ENCODE results near the gene G3BP1.
A peak's percentile ranks its signal among the peaks of the same experiment; 100 is the strongest.

Gene G3BP1

DNA sequence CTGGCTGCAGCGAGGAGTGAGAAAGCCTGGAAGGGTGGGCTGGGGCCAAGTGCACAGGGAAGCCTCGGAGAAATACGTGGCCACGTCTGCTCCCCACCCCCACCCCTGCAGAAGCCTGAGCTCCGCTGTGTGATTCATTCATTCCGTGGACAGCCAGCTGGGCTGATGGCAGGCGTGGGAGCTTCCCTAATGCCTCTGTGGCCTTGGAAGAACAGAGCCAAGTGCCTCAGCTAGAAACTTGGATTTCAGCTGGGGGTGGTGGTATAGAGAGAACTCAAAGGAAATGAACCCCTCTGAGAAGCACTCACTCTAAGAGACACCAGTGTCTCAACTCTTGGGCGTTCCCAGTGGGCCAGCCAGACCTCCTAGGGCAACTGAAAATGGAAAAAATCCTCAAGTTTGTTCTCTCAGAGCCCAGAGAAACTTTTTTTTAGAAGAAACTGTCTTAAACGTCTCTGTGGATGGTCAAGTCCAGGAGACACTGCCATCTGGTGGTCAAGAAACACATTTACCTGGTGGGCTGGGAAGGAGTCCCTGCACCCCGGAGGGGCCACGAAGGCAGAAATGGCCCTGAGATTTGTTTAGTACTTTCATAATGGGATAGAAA is 31.3 kb upstream of the G3BP1 start:
- no peaks in the 10 kb centered on the region for H3K27me3 ChIP-seq (replicated peaks in 2 of 5; ENCODE audit: control insufficient read depth in 4 of 5, insufficient read depth in 5 of 5, low read length in 4 of 5)
- CTCF ChIA-PET = interaction anchor here (0.6 to 9.2 kb wide), 21 partner anchors 9 to 376 kb away, joined by 3 to 173 read pairs (median 8); partner anchors contain the start of genes G3BP1, SLC36A1 and SPARC
- H3K9me3 ChIP-seq (ENCODE audit: control extremely low read depth in 1 of 5, control insufficient read depth in 4 of 5, insufficient read depth in 2 of 5, low read depth in 1 of 5, low read length in 4 of 5) = no peaks in the 10 kb centered on the region
- H3K27ac ChIP-seq (ENCODE audit: insufficient read depth in 1 of 2, low read depth in 1 of 2, low read length in 2 of 2, poor library complexity in 1 of 2, severe bottlenecking in 2 of 2) = no peak overlapping the region
- H3K4me3 ChIP-seq (ENCODE audit: control insufficient read depth in 1 of 7, extremely low read depth in 1 of 7, insufficient read depth in 4 of 7, low read depth in 2 of 7, low read length in 6 of 7) = no peak overlapping the region
- peaks cover 9 to 27% (median 11%) of the 10 kb centered on the region in 4 experiments for H3K36me3 ChIP-seq (ENCODE audit: control insufficient read depth in 4 of 4, insufficient read depth in 4 of 4, low read length in 3 of 4)
- peak; percentile 61 to 84 (median 77) for DNase-seq
- peaks cover 2 to 18% (median 7%) of the 10 kb centered on the region in 4 experiments for H3K4me1 ChIP-seq (ENCODE audit: control extremely low read depth in 1 of 4, control insufficient read depth in 4 of 4, insufficient read depth in 4 of 4, low read length in 3 of 4)
- POLR2A ChIA-PET = no interaction called here
- 44% methylated on average over 11 of the region's 11 CpGs for WGBS (ENCODE audit: insufficient coverage)

DNA sequence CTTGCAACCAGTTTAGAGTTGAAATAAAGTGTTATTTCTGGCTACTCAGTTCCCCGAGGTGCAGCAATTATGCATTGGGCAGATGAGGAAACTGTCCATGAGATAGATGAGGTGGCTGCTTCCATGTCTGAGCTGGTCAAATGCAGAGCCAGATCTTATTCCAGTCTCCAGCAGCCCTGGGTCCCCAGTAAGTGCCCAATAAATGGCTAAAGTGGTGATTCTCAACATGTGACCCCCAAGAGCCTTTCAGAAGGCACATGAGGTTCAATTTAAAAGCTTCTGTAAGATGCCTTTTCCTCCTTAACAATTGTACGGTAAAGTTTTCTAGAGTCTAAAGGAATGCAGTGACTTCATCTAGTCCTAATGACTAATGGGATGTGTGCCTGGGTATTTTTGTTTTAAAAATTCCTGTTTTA is 30.8 kb upstream of the G3BP1 start:
- Histone ChIP-seq H3K27ac (ENCODE audit: insufficient read depth in 1 of 2, low read depth in 1 of 2, low read length in 2 of 2, poor library complexity in 1 of 2, severe bottlenecking in 2 of 2) (no peak overlapping the region), H3K4me3 (ENCODE audit: control insufficient read depth in 1 of 7, extremely low read depth in 1 of 7, insufficient read depth in 4 of 7, low read depth in 2 of 7, low read length in 6 of 7) (no peak overlapping the region), H3K9me3 (ENCODE audit: control extremely low read depth in 1 of 5, control insufficient read depth in 4 of 5, insufficient read depth in 2 of 5, low read depth in 1 of 5, low read length in 4 of 5) (no peaks in the 10 kb centered on the region), H3K36me3 (ENCODE audit: control insufficient read depth in 4 of 4, insufficient read depth in 4 of 4, low read length in 3 of 4) (peaks cover 9 to 33% (median 14%) of the 10 kb centered on the region in 4 experiments), H3K4me1 (ENCODE audit: control extremely low read depth in 1 of 4, control insufficient read depth in 4 of 4, insufficient read depth in 4 of 4, low read length in 3 of 4) (peaks cover 2 to 23% (median 12%) of the 10 kb centered on the region in 4 experiments), H3K27me3 (replicated peaks in 2 of 5; ENCODE audit: control insufficient read depth in 4 of 5, insufficient read depth in 5 of 5, low read length in 4 of 5) (no peaks in the 10 kb centered on the region)
- POLR2A ChIA-PET = no interaction called here
- CTCF ChIA-PET = interaction anchor here (1.0 to 9.2 kb wide), 13 partner anchors 10 to 293 kb away, joined by 3 to 173 read pairs (median 9); partner anchors contain the start of gene SLC36A1
- 86% methylated on average over 2 of the region's 2 CpGs for WGBS (ENCODE audit: insufficient coverage)
- no peak for DNase-seq

DNA sequence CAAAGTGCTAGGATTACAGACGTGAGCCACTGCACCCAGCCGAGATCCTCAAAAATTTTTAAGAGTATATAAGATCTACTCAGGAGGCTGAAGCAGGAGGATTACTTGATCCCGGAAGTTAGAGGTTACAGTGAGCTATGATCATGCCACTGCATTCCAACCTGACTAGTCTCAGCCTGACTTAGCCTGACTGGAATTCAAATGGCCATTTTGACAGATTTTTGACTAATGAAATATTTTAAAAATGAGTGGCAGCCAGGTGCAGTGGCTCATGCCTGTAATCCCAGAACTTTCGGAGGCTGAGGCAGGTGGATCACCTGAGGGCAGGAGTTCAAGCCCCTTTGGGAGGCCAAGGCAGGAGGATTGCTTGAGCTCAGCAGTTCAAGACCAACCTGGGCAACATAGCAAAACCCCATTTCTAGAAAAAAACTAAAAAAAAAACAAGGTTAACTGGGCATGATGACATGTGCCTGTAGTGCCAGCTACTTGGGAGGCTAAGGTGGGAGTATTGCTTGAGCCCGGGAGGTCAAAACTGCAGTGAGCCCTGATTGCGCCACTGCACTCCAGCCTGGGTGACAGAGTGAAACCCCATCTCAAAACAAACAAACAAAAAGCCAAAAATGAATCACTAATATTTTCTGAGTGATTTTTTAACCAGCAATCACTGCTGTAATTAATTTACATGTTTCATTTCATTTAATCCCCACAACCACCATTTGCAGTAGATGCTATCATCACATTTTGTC is 29.9 kb upstream of the G3BP1 start:
- 100% methylated on average over 6 of the region's 6 CpGs for WGBS (ENCODE audit: insufficient coverage)
- peaks cover 8 to 36% (median 16%) of the 10 kb centered on the region in 4 experiments for H3K36me3 ChIP-seq (ENCODE audit: control insufficient read depth in 4 of 4, insufficient read depth in 4 of 4, low read length in 3 of 4)
- no peaks in the 10 kb centered on the region for H3K9me3 ChIP-seq (ENCODE audit: control extremely low read depth in 1 of 5, control insufficient read depth in 4 of 5, insufficient read depth in 2 of 5, low read depth in 1 of 5, low read length in 4 of 5)
- H3K4me3 ChIP-seq (ENCODE audit: control insufficient read depth in 1 of 7, extremely low read depth in 1 of 7, insufficient read depth in 4 of 7, low read depth in 2 of 7, low read length in 6 of 7) = no peak overlapping the region
- ChIA-PET CTCF (interaction anchor here (0.9 to 9.2 kb wide), 16 partner anchors 9 to 294 kb away, joined by 3 to 173 read pairs (median 5); partner anchors contain the start of gene SLC36A1), POLR2A (no interaction called here)
- no peaks in the 10 kb centered on the region for H3K27me3 ChIP-seq (replicated peaks in 2 of 5; ENCODE audit: control insufficient read depth in 4 of 5, insufficient read depth in 5 of 5, low read length in 4 of 5)
- DNase-seq = no peak
- no peak overlapping the region for H3K27ac ChIP-seq (ENCODE audit: insufficient read depth in 1 of 2, low read depth in 1 of 2, low read length in 2 of 2, poor library complexity in 1 of 2, severe bottlenecking in 2 of 2)
- H3K4me1 ChIP-seq (ENCODE audit: control extremely low read depth in 1 of 4, control insufficient read depth in 4 of 4, insufficient read depth in 4 of 4, low read length in 3 of 4) = peaks cover 6 to 32% (median 19%) of the 10 kb centered on the region in 4 experiments

DNA sequence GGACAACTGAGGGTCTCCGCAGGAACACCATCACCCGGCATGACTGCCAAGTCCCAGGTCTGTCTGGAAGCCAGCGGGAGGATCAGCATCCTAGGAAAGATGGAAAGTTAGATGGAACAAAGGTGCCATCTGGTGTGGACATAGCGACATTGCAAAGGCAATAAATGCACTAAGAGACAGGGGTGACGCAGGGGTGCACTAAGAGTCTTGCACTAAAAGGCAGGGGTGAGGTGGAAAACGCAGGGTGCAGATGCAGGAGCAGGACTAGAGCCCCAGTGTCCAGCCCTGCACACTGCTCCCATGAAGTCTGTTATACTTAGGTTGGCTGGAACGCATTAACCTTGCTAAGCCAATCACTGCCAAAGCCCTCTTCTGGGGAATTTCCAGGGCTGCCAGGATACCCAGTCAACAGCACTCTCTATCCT is 28.9 kb upstream of the G3BP1 start:
- no peaks in the 10 kb centered on the region for H3K9me3 ChIP-seq (ENCODE audit: control extremely low read depth in 1 of 5, control insufficient read depth in 4 of 5, insufficient read depth in 2 of 5, low read depth in 1 of 5, low read length in 4 of 5)
- H3K27ac ChIP-seq (ENCODE audit: insufficient read depth in 1 of 2, low read depth in 1 of 2, low read length in 2 of 2, poor library complexity in 1 of 2, severe bottlenecking in 2 of 2) = no peak overlapping the region
- H3K36me3 ChIP-seq (ENCODE audit: control insufficient read depth in 4 of 4, insufficient read depth in 4 of 4, low read length in 3 of 4) = peaks cover 8 to 34% (median 16%) of the 10 kb centered on the region in 4 experiments
- DNase-seq = peak in 2 of 3 donors; percentile 14
- H3K4me1 ChIP-seq (ENCODE audit: control extremely low read depth in 1 of 4, control insufficient read depth in 4 of 4, insufficient read depth in 4 of 4, low read length in 3 of 4) = peaks cover 6 to 37% (median 19%) of the 10 kb centered on the region in 4 experiments
- POLR2A ChIA-PET = no interaction called here
- 99% methylated on average over 7 of the region's 7 CpGs for WGBS (ENCODE audit: insufficient coverage)
- CTCF ChIA-PET = interaction anchor here (0.9 to 9.2 kb wide), 12 partner anchors 8 to 97 kb away, joined by 3 to 173 read pairs (median 9); partner anchors contain the start of gene SPARC
- no peaks in the 10 kb centered on the region for H3K27me3 ChIP-seq (replicated peaks in 2 of 5; ENCODE audit: control insufficient read depth in 4 of 5, insufficient read depth in 5 of 5, low read length in 4 of 5)
- no peak overlapping the region for H3K4me3 ChIP-seq (ENCODE audit: control insufficient read depth in 1 of 7, extremely low read depth in 1 of 7, insufficient read depth in 4 of 7, low read depth in 2 of 7, low read length in 6 of 7)

DNA sequence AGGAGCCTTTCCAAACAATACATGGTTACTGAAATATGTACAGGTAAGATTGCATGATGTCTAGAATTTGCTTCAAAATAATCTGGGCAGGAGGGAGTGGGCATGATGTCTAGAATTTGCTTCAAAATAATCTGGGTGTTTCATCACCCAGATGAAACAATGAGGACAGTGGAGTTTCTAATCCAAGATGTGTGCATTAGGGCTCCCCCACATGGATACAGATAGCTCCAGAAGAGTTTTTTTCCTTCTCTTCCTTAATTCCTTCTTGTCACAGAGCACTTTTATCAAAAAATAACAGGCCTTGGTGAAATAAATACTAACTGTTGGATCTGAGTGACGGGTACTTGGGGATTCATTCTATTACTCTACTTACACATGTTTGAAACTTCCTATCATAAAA is 28.2 kb upstream of the G3BP1 start:
- peaks cover 6 to 37% (median 19%) of the 10 kb centered on the region in 4 experiments for H3K4me1 ChIP-seq (ENCODE audit: control extremely low read depth in 1 of 4, control insufficient read depth in 4 of 4, insufficient read depth in 4 of 4, low read length in 3 of 4)
- WGBS (ENCODE audit: insufficient coverage) = no CpG with 5 or more reads among the region's 1 CpG
- POLR2A ChIA-PET = interaction anchor here (1.3 kb wide), 1 partner anchor 28 kb away, joined by 3 read pairs; the partner anchor contains the start of gene G3BP1
- DNase-seq = no peak
- H3K36me3 ChIP-seq (ENCODE audit: control insufficient read depth in 4 of 4, insufficient read depth in 4 of 4, low read length in 3 of 4) = peaks cover 8 to 32% (median 21%) of the 10 kb centered on the region in 4 experiments
- CTCF ChIA-PET = interaction anchor here (1.3 to 9.2 kb wide), 6 partner anchors 8 to 92 kb away, joined by 4 to 173 read pairs (median 33); partner anchors contain the start of gene SPARC
- H3K27ac ChIP-seq (ENCODE audit: insufficient read depth in 1 of 2, low read depth in 1 of 2, low read length in 2 of 2, poor library complexity in 1 of 2, severe bottlenecking in 2 of 2) = no peak overlapping the region
- no peak overlapping the region for H3K4me3 ChIP-seq (ENCODE audit: control insufficient read depth in 1 of 7, extremely low read depth in 1 of 7, insufficient read depth in 4 of 7, low read depth in 2 of 7, low read length in 6 of 7)
- H3K27me3 ChIP-seq (replicated peaks in 2 of 5; ENCODE audit: control insufficient read depth in 4 of 5, insufficient read depth in 5 of 5, low read length in 4 of 5) = no peaks in the 10 kb centered on the region
- H3K9me3 ChIP-seq (ENCODE audit: control extremely low read depth in 1 of 5, control insufficient read depth in 4 of 5, insufficient read depth in 2 of 5, low read depth in 1 of 5, low read length in 4 of 5) = no peaks in the 10 kb centered on the region

DNA sequence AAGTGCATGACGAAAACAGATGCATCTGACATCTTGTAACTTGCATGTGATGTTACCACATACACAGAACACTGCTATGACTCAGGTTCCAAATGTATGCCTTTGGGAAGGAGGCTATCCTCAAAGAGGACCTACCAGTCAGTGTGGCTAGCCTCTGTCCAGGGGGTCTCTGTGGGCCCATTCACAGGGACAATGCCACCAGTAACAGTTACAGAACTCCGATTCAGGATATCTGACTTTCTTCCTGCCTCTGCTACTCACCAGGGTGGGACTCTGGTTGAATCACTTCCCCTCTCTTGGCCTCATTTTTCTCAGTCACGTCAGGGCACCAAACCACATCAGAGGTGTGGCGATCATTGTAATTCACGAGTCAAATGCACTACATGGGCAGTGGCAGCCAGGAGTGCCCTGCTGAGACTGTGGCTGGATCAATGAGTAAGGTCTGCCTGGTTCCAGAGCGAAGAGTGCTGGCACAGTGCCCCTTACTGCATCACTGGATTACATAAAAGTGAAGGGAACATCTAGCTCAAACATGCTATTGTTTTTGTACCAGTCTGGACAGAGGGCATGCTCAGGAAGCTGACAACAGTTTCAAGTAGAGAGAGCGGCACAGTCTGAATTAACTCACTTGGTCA is 26.6 kb upstream of the G3BP1 start:
- peak overlapping the region in 1 of 7 experiments; percentile 3 for H3K4me3 ChIP-seq (ENCODE audit: control insufficient read depth in 1 of 7, extremely low read depth in 1 of 7, insufficient read depth in 4 of 7, low read depth in 2 of 7, low read length in 6 of 7)
- H3K36me3 ChIP-seq (ENCODE audit: control insufficient read depth in 4 of 4, insufficient read depth in 4 of 4, low read length in 3 of 4) = peaks cover 8 to 29% (median 21%) of the 10 kb centered on the region in 4 experiments
- peak overlapping the region in 1 of 2 experiments; percentile 28 for H3K27ac ChIP-seq (ENCODE audit: insufficient read depth in 1 of 2, low read depth in 1 of 2, low read length in 2 of 2, poor library complexity in 1 of 2, severe bottlenecking in 2 of 2)
- H3K9me3 ChIP-seq (ENCODE audit: control extremely low read depth in 1 of 5, control insufficient read depth in 4 of 5, insufficient read depth in 2 of 5, low read depth in 1 of 5, low read length in 4 of 5) = no peaks in the 10 kb centered on the region
- H3K27me3 ChIP-seq (replicated peaks in 2 of 5; ENCODE audit: control insufficient read depth in 4 of 5, insufficient read depth in 5 of 5, low read length in 4 of 5) = no peaks in the 10 kb centered on the region
- peak; percentile 64 to 78 (median 74) for DNase-seq
- CTCF ChIA-PET = interaction anchor here (1.3 to 9.2 kb wide), 3 partner anchors 6 to 87 kb away, joined by 4 to 173 read pairs (median 57); no protein-coding TSS in a partner anchor
- POLR2A ChIA-PET = no interaction called here
- H3K4me1 ChIP-seq (ENCODE audit: control extremely low read depth in 1 of 4, control insufficient read depth in 4 of 4, insufficient read depth in 4 of 4, low read length in 3 of 4) = peaks cover 6 to 32% (median 19%) of the 10 kb centered on the region in 4 experiments
- 34% methylated on average over 5 of the region's 7 CpGs for WGBS (ENCODE audit: insufficient coverage)

Measured in common myeloid progenitor, CD34-positive (primary cell).